SK-N-SH (cell line): Measurements from ENCODE around the gene GBP7. TPM values are rescaled to one million over a fixed set of nuclear protein-coding genes. Genes with fewer than 3 reads are reported as not detected.

ENCODE experiments used
- CTCF ChIA-PET: fragments of 300-600, 350-600 bp; formaldehyde crosslinking; extraction: SDS; loops from one replicate; lab custom pipeline; 2021; lab: Yijun Ruan, JAX
- POLR2A ChIA-PET: fragments of 350-600 bp; sonication (Branson Sonifier 250); formaldehyde crosslinking; extraction: SDS; loops from one replicate; lab custom pipeline; 2020; ENCODE audit warnings: antibody characterized with exemption, inconsistent platforms; lab: Yijun Ruan, JAX
- DNase-seq: peaks from one replicate; pipeline ENCODE4 v3.0.0; 2012
- H2AFZ ChIP-seq: fragments of 200-600 bp; sonication (generic); 2 replicates; pipeline ENCODE4 v1.8.1; 2016; ENCODE audit warnings: antibody characterized with exemption, mild to moderate bottlenecking, low read depth
- H3F3A ChIP-seq: fragments of 200-600 bp; sonication (generic); replicated peaks from 2 replicates; pipeline ENCODE3; 2016; ENCODE audit warnings: antibody characterized with exemption, mild to moderate bottlenecking; ENCODE audit not compliant: insufficient read depth
- H3K27ac ChIP-seq, 2 experiments: fragments of 200-500 bp in 1 of 2; fragments of 200-600 bp in 1 of 2; sonication (Bioruptor generic) in 1 of 2; sonication (generic), shearing (Covaris generic) in 1 of 2; 2 replicates each; pipeline versions ENCODE4 v1.5.1 to v1.6.1; 2014 to 2016; ENCODE audit warnings: low read depth in 2 of 2, inconsistent platforms in 1 of 2, low read length in 1 of 2, mild to moderate bottlenecking in 1 of 2, mixed read lengths in 1 of 2
- H3K27me3 ChIP-seq: fragments of 200-600 bp; sonication (generic), shearing (Covaris generic); 2 replicates; pipeline ENCODE4 v1.6.1; 2016; ENCODE audit warnings: mixed run types; ENCODE audit not compliant: insufficient read depth
- H3K36me3 ChIP-seq, 2 experiments: fragments of 200-500 bp in 1 of 2; fragments of 200-600 bp in 1 of 2; sonication (Bioruptor generic) in 1 of 2; sonication (generic) in 1 of 2; replicated peaks in 1 of 2; 2 replicates each; pipeline versions ENCODE3 to v1.5.1; 2014 to 2016; ENCODE audit warnings: low read length in 1 of 2, mild to moderate bottlenecking in 1 of 2; ENCODE audit not compliant: insufficient read depth in 2 of 2, control insufficient read depth in 1 of 2
- H3K4me1 ChIP-seq, 2 experiments: fragments of 200-500 bp in 1 of 2; fragments of 200-600 bp in 1 of 2; sonication (Bioruptor generic) in 1 of 2; sonication (generic), shearing (Covaris generic) in 1 of 2; 2 replicates each; pipeline versions ENCODE4 v1.5.1 to v1.6.1; 2014 to 2016; ENCODE audit warnings: low read depth in 1 of 2, low read length in 1 of 2, mixed run types in 1 of 2; ENCODE audit not compliant: insufficient read depth in 2 of 2, control insufficient read depth in 1 of 2
- H3K4me2 ChIP-seq: fragments of 200-600 bp; sonication (generic), shearing (Covaris generic); 2 replicates; pipeline ENCODE4 v1.6.1; 2017; ENCODE audit warnings: mixed run types
- H3K4me3 ChIP-seq, 2 experiments: fragments of 200-500 bp in 1 of 2; fragments of 200-600 bp in 1 of 2; sonication (Bioruptor generic) in 1 of 2; sonication (generic), shearing (Covaris generic) in 1 of 2; 2 replicates each; pipeline versions ENCODE4 v1.5.1 to v1.8.1; 2014 to 2016; ENCODE audit warnings: low read depth in 2 of 2, inconsistent platforms in 1 of 2, low read length in 1 of 2, mild to moderate bottlenecking in 1 of 2, mixed read lengths in 1 of 2, moderate library complexity in 1 of 2
- H3K79me2 ChIP-seq: fragments of 200-600 bp; sonication (generic); 2 replicates; pipeline ENCODE4 v1.8.1; 2017; ENCODE audit warnings: mild to moderate bottlenecking; ENCODE audit not compliant: insufficient read depth
- H3K9ac ChIP-seq: fragments of 200-600 bp; sonication (generic); 2 replicates; pipeline ENCODE4 v1.6.1; 2017; ENCODE audit warnings: mixed run types
- H3K9me2 ChIP-seq: fragments of 200-600 bp; sonication (generic); 2 replicates; pipeline ENCODE4 v1.6.1; 2017; ENCODE audit warnings: mixed run types
- H3K9me3 ChIP-seq: fragments of 200-600 bp; sonication (generic); 2 replicates; pipeline ENCODE4 v1.6.1; 2017; ENCODE audit warnings: mixed run types, mild to moderate bottlenecking, moderate library complexity
- H4K20me1 ChIP-seq: fragments of 200-600 bp; sonication (generic); 2 replicates; pipeline ENCODE4 v1.6.1; 2017; ENCODE audit warnings: mild to moderate bottlenecking, mixed run types; ENCODE audit not compliant: insufficient read depth
- CHD2 ChIP-seq: fragments of 150-350 bp; IDR thresholded peaks from 2 replicates; pipeline ENCODE4 v1.6.1; 2018; ENCODE audit warnings: low read length; ENCODE audit not compliant: partially characterized antibody
- EP300 ChIP-seq, 2 experiments: IDR thresholded peaks; 2 replicates each; pipeline versions ENCODE4 v1.4.0 to v1.6.1; 2012; ENCODE audit warnings: borderline replicate concordance in 1 of 2, low read depth in 1 of 2, low read length in 1 of 2
- IRF3 ChIP-seq: fragments of 150-350 bp; IDR thresholded peaks from 2 replicates; pipeline ENCODE4 v1.6.1; 2016; ENCODE audit warnings: mild to moderate bottlenecking, low read depth, low read length
- JUND ChIP-seq: IDR thresholded peaks from 2 replicates; pipeline ENCODE4 v1.4.0; 2012
- MAX ChIP-seq: IDR thresholded peaks from 2 replicates; pipeline ENCODE4 v1.4.0; 2012; ENCODE audit warnings: low read depth
- MEF2A ChIP-seq: IDR thresholded peaks from 2 replicates; pipeline ENCODE4 v1.4.0; 2012; ENCODE audit warnings: low read depth, borderline replicate concordance
- MXI1 ChIP-seq: IDR thresholded peaks from 2 replicates; pipeline ENCODE4 v1.6.1; 2012; ENCODE audit warnings: mild to moderate bottlenecking, low read depth, low read length, improper control_type of control experiment
- POLR2AphosphoS5 ChIP-seq: IDR thresholded peaks from 2 replicates; pipeline ENCODE4 v1.6.1; 2012; ENCODE audit warnings: low read depth, low read length
- RAD21 ChIP-seq: IDR thresholded peaks from 2 replicates; pipeline ENCODE4 v1.6.1; 2012; ENCODE audit warnings: mild to moderate bottlenecking, low read length
- SMC3 ChIP-seq: IDR thresholded peaks from 2 replicates; pipeline ENCODE4 v1.6.1; 2012; ENCODE audit warnings: low read depth, low read length, improper control_type of control experiment
- TAF1 ChIP-seq: IDR thresholded peaks from 2 replicates; pipeline ENCODE4 v1.6.1; 2012; ENCODE audit warnings: low read depth, mild to moderate bottlenecking, low read length, moderate library complexity, borderline replicate concordance
- USF1 ChIP-seq: IDR thresholded peaks from 2 replicates; pipeline ENCODE4 v1.4.0; 2012; ENCODE audit warnings: low read depth, borderline replicate concordance
- WGBS: methylation state at CpG from one replicate; pipeline ENCODE4 v1.1.6; 2017; ENCODE audit warnings: low lambda C conversion rate; 5-methylcytosine and 5-hydroxymethylcytosine counted together
- polyA plus RNA-seq, 3 experiments: library from polyadenylated mRNA; depleted of rRNA; stranded (reverse); fragments of >200 nt; gene quantifications; 2 replicates each; pipeline ENCODE4 v1.2.3, GENCODE V29; 2012

GBP7 gene
- polyA plus RNA-seq, 1 of the 3 experiments (the other 2 are of a cell fraction): not detected

- 32% methylated on average over 2 of the region's 2 CpGs for WGBS
- H2AFZ ChIP-seq: no peak overlapping the region
These were observed 61.1 kb downstream of the GBP7 start for GRCh38 chr1:89114662-89115061.

GRCh38 chr1:89112871-89113613 is 62.8 kb downstream of the GBP7 start:
- Histone ChIP-seq H4K20me1 (no peaks in the 10 kb centered on the region), H3K9ac (no peak overlapping the region), H3K9me2 (no peaks in the 10 kb centered on the region), H3F3A (no peaks in the 10 kb centered on the region), H3K36me3 (peaks cover 5 to 18% of the 10 kb centered on the region in 2 experiments), H3K4me1 (no peaks in the 10 kb centered on the region), H3K79me2 (no peaks in the 10 kb centered on the region), H2AFZ (no peak overlapping the region), H3K9me3 (no peaks in the 10 kb centered on the region), H3K4me2 (no peak overlapping the region), H3K27me3 (no peaks in the 10 kb centered on the region), H3K27ac (no peak overlapping the region), H3K4me3 (no peak overlapping the region)
- WGBS: 68% methylated on average over 5 of the region's 5 CpGs
- ChIA-PET POLR2A (no interaction called here), CTCF (no interaction called here)
- no peak for DNase-seq
- TF ChIP-seq CHD2 (no peak), USF1 (no peak), MEF2A (no peak), JUND (no peak), MXI1 (no peak), EP300 (IDR thresholded peaks at IDR 0.05; ENCODE audit: borderline replicate concordance in 1 of 2, low read depth in 1 of 2, low read length in 1 of 2) (no peak), MAX (no peak), POLR2AphosphoS5 (no peak), TAF1 (no peak), RAD21 (no peak), IRF3 (no peak), SMC3 (no peak)

More at GRCh38 chr1:89114662-89115061, 61.1 kb downstream of the GBP7 start:
- H3K36me3 ChIP-seq: peaks cover 2 to 18% of the 10 kb centered on the region in 2 experiments
- no peaks in the 10 kb centered on the region for H4K20me1 ChIP-seq
- H3K27ac ChIP-seq: no peak overlapping the region
- H3K4me3 ChIP-seq: no peak overlapping the region
- no peaks in the 10 kb centered on the region for H3K4me1 ChIP-seq
- H3K4me2 ChIP-seq: no peak overlapping the region
- POLR2A ChIA-PET: no interaction called here
- TF ChIP-seq TAF1 (no peak), USF1 (no peak)
- DNase-seq: no peak
- H3K9me3 ChIP-seq: no peaks in the 10 kb centered on the region
- H3K9ac ChIP-seq: no peak overlapping the region
- CTCF ChIA-PET: no interaction called here
- no peaks in the 10 kb centered on the region for H3K27me3 ChIP-seq
- no peaks in the 10 kb centered on the region for H3F3A ChIP-seq
- no peaks in the 10 kb centered on the region for H3K79me2 ChIP-seq
- H3K9me2 ChIP-seq: no peaks in the 10 kb centered on the region
